CD4-positive, alpha-beta T cell treated with Interleukin-21 for 1 hour (primary cell): Measurements from ENCODE around the gene PAN2.
"Not testable (repeated sequence)": the region's sequence is repeated elsewhere in the genome, so short reads cannot be mapped to it uniquely, and the experiment has no call there.

Source experiments
- DNase-seq: peaks from one replicate; pipeline ENCODE4 v3.0.0-alpha.2; 2020

The PAN2 gene

GRCh38 chr12:56346675-56347074 is 12.9 kb upstream of the PAN2 start:
- DNase-seq, result peak; percentile 10

GRCh38 chr12:56342290-56342689 is 8.5 kb upstream of the PAN2 start:
- not testable (repeated sequence) for DNase-seq

- DNase-seq, result no peak
Measured at GRCh38 chr12:56341616-56342015, 7.8 kb upstream of the PAN2 start.

GRCh38 chr12:56339158-56339422 is 5.3 kb upstream of the PAN2 start:
- DNase-seq, result no peak

- peak; percentile 93 for DNase-seq
Measured at GRCh38 chr12:56338308-56339157, 4.7 kb upstream of the PAN2 start, which contains the start of gene IL23A. Gene IL23A, plus strand, starts transcription at chr12:56338884. Its CDS starts 161 bp downstream, at chr12:56339045.

GRCh38 chr12:56337753-56338251 is 4.0 kb upstream of the PAN2 start:
- no peak for DNase-seq

- peak; percentile 12 for DNase-seq
Measured at GRCh38 chr12:56336361-56337167, 2.8 kb upstream of the PAN2 start.

- not testable (repeated sequence) for DNase-seq
Measured at GRCh38 chr12:56335527-56335926, 1.7 kb upstream of the PAN2 start.

GRCh38 chr12:56334490-56334793 is 642 bp upstream of the PAN2 start:
- no peak for DNase-seq

GRCh38 chr12:56333197-56333678 is 562 bp downstream of the PAN2 start:
- no peak for DNase-seq

GRCh38 chr12:56332512-56333196 is 1.1 kb downstream of the PAN2 start:
- no peak for DNase-seq

GRCh38 chr12:56330936-56331490 is 2.8 kb downstream of the PAN2 start:
- no peak for DNase-seq

GRCh38 chr12:56326533-56326932 is 7.3 kb downstream of the PAN2 start:
- DNase-seq, result no peak

- DNase-seq, result no peak
Measured at GRCh38 chr12:56326126-56326525, 7.7 kb downstream of the PAN2 start.

GRCh38 chr12:56324206-56324605 is 9.6 kb downstream of the PAN2 start:
- no peak for DNase-seq

- DNase-seq, result not testable (repeated sequence)
Measured at GRCh38 chr12:56321610-56322009, 12.2 kb downstream of the PAN2 start.

- no peak for DNase-seq
Measured at GRCh38 chr12:56321027-56321426, 12.8 kb downstream of the PAN2 start.

GRCh38 chr12:56317675-56318074 is 16.1 kb downstream of the PAN2 start:
- no peak for DNase-seq

GRCh38 chr12:56315622-56316473 is 18.0 kb downstream of the PAN2 start, which contains the start of gene CNPY2:
Gene CNPY2, minus strand, starts transcription at chr12:56315988. Its CDS starts 771 bp downstream, at chr12:56315217.
- peak; percentile 96 for DNase-seq

GRCh38 chr12:56315249-56315621 is 18.6 kb downstream of the PAN2 start:
- no peak for DNase-seq

- no peak for DNase-seq
Measured at GRCh38 chr12:56311003-56311402, 22.8 kb downstream of the PAN2 start.

- no peak for DNase-seq
Measured at GRCh38 chr12:56308714-56309113, 25.1 kb downstream of the PAN2 start.
